Glutamatergic neuron (in vitro differentiated cells): ENCODE results near the gene NCSTN. TPM values are rescaled to one million over a fixed set of nuclear protein-coding genes. Genes with fewer than 3 reads are reported as not detected.

ENCODE experiments used
- DNase-seq: peaks from one replicate; pipeline ENCODE4 v3.0.0; 2022
- H3K27ac Mint-ChIP-seq: one replicate; pipeline ENCODE4 v1.8.0; 2020; ENCODE audit warnings: mild to moderate bottlenecking, mixed read lengths, inconsistent platforms; ENCODE audit not compliant: unreplicated experiment
- H3K27me3 Mint-ChIP-seq: one replicate; pipeline ENCODE4 v1.8.0; 2020; ENCODE audit warnings: mild to moderate bottlenecking, moderate library complexity, mixed read lengths, inconsistent platforms; ENCODE audit not compliant: unreplicated experiment
- H3K36me3 Mint-ChIP-seq: one replicate; pipeline ENCODE4 v1.8.0; 2020; ENCODE audit warnings: mild to moderate bottlenecking, mixed read lengths, inconsistent platforms; ENCODE audit not compliant: unreplicated experiment
- H3K4me1 Mint-ChIP-seq: one replicate; pipeline ENCODE4 v1.8.0; 2020; ENCODE audit warnings: mild to moderate bottlenecking, low read depth, mixed read lengths, inconsistent platforms; ENCODE audit not compliant: unreplicated experiment
- H3K4me3 Mint-ChIP-seq: one replicate; pipeline ENCODE4 v1.8.0; 2020; ENCODE audit warnings: mild to moderate bottlenecking, mixed read lengths, inconsistent platforms; ENCODE audit not compliant: unreplicated experiment
- H3K9me3 Mint-ChIP-seq: one replicate; pipeline ENCODE4 v1.8.0; 2020; ENCODE audit warnings: mild to moderate bottlenecking, moderate library complexity, mixed read lengths, inconsistent platforms; ENCODE audit not compliant: unreplicated experiment
- total RNA-seq: library from RNA; stranded (reverse); fragmentation: NEBNext Ultra II Directional; extraction: Animal tissue kit (Norgen Biotek cat#: 25700); gene quantifications from one replicate; pipeline ENCODE4 v1.2.1, GENCODE V29; 2021; ENCODE audit not compliant: unreplicated experiment
- TF ChIP-seq, protein P1 (sequence below): fragments of 200-600 bp; sonication (generic); IDR thresholded peaks from one replicate; pipeline ENCODE4 v1.5.0; 2021; ENCODE audit not compliant: partially characterized antibody, unreplicated experiment

Gene NCSTN
- total RNA-seq, 1 donor from 2014 or later = 121 TPM

DNA sequence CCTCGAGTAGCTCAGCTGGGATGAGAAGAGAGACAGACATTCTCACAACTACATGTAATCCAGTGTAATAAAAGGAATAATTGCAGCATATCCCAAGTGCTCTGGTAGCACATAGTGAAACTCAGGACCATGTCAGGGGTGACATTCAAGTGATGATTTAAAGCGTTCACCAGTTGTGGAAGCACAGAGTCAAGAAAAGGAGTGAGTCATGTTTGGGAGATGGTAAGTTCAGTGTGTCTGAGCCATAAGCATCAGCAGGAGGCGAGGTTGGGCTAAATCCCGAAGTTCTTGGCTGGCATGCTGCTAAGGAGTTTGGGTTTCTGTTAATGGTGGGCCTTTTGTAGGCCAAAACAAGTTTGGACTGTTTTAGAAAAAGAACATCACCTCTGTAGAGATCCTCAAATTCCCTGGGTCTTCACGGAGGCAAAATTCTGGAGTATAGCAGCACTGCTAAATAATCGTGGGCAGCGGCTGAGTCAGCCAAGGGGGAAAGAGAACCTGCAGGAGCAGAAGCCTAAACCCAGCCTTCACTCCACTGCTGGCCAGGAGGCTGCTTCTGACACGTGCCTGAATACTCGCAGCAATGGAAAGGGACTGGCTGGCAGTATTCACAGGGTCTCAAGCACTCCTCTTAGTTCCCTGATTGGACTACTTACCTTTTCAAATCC is 16.5 kb downstream of the NCSTN start:
- H3K36me3 Mint-ChIP-seq = peaks cover 18% of the 10 kb centered on the region
- H3K27me3 Mint-ChIP-seq = peaks cover 37% of the 10 kb centered on the region
- TF ChIP-seq, protein P1, sequence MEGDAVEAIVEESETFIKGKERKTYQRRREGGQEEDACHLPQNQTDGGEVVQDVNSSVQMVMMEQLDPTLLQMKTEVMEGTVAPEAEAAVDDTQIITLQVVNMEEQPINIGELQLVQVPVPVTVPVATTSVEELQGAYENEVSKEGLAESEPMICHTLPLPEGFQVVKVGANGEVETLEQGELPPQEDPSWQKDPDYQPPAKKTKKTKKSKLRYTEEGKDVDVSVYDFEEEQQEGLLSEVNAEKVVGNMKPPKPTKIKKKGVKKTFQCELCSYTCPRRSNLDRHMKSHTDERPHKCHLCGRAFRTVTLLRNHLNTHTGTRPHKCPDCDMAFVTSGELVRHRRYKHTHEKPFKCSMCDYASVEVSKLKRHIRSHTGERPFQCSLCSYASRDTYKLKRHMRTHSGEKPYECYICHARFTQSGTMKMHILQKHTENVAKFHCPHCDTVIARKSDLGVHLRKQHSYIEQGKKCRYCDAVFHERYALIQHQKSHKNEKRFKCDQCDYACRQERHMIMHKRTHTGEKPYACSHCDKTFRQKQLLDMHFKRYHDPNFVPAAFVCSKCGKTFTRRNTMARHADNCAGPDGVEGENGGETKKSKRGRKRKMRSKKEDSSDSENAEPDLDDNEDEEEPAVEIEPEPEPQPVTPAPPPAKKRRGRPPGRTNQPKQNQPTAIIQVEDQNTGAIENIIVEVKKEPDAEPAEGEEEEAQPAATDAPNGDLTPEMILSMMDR = no peak
- H3K4me1 Mint-ChIP-seq = peaks cover 78% of the 10 kb centered on the region
- H3K9me3 Mint-ChIP-seq = peaks cover 46% of the 10 kb centered on the region
- peak overlapping the region; percentile 62 for H3K4me3 Mint-ChIP-seq
- H3K27ac Mint-ChIP-seq = peak overlapping the region; percentile 100
- no peak for DNase-seq

DNA sequence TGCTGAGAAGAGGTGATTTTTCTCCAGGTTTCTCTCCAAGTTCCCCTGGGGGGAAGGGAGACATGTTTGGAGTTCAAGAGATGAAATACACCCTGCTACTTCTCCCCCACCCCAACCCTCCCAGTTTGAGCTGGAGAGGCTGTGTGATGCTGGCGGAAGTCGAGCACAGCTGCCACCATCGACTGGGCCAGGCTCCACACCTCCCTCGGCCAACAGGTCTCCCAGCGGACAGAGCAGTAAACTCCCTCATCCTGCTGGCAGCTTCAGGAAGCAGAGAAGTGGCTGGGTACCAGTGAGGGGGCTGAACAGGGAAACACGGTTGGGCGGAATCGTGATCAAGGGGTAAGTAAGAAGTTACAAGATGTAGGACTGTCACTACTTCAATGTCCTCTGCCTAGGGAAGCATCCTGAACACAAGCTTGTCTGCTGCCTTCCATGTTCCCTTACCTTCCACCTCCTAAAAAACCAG is 17.1 kb downstream of the NCSTN start:
- Mint-ChIP-seq H3K4me3 (peak overlapping the region; percentile 97), H3K9me3 (peaks cover 50% of the 10 kb centered on the region), H3K36me3 (peaks cover 14% of the 10 kb centered on the region), H3K27ac (peak overlapping the region; percentile 100), H3K4me1 (peaks cover 79% of the 10 kb centered on the region), H3K27me3 (peaks cover 41% of the 10 kb centered on the region)
- TF ChIP-seq, protein P1 = no peak
- no peak for DNase-seq

DNA sequence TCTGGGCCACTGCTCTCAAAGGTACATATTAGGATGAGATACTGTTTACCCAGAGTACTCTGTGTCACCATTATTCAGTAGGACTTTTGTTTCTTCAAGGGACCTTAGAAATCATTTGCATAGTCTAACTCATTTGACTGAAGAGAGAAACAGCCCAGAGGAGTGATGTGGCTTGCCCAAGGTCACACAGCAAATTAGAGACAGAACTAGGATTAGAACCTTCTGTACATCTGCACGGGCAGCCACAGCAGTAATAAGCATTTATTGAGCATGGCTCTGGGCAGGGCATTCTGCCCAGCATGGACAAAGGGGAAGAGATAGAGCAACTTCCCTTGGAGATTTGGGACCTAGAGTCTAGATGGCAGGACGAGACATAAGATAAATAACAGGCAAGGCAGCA is 18.0 kb downstream of the NCSTN start:
- Mint-ChIP-seq H3K4me1 (peaks cover 84% of the 10 kb centered on the region), H3K9me3 (peaks cover 57% of the 10 kb centered on the region)

DNA sequence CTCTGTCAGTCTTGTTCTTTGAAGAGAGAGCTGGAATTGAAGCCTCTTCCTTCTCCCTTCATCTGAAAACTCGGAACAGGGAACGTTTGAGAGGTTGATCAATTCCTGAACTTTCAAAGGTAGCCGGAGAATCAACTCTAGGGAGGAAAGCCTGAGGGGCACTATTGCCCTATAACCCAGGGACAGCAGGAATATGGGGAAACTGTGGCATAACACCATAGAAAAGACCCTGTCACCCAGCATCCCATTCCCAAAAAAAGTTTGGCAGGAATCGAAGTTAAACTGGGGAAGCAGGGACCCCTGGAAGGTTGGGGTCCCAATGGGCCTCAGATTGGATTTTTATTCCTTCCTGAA is 18.6 kb downstream of the NCSTN start:
- Mint-ChIP-seq H3K9me3 (peaks cover 58% of the 10 kb centered on the region), H3K4me1 (peaks cover 78% of the 10 kb centered on the region), H3K27me3 (peaks cover 47% of the 10 kb centered on the region), H3K27ac (peak overlapping the region; percentile 100), H3K36me3 (peaks cover 4% of the 10 kb centered on the region), H3K4me3 (peak overlapping the region; percentile 97)
- TF ChIP-seq, protein P1 = no peak
- no peak for DNase-seq

More for the DNA sequence above, 18.0 kb downstream of the NCSTN start:
- Mint-ChIP-seq H3K27ac (peak overlapping the region; percentile 100), H3K36me3 (peaks cover 10% of the 10 kb centered on the region), H3K27me3 (peaks cover 47% of the 10 kb centered on the region), H3K4me3 (peak overlapping the region; percentile 97)
- TF ChIP-seq, protein P1 = no peak
- DNase-seq = no peak

DNA sequence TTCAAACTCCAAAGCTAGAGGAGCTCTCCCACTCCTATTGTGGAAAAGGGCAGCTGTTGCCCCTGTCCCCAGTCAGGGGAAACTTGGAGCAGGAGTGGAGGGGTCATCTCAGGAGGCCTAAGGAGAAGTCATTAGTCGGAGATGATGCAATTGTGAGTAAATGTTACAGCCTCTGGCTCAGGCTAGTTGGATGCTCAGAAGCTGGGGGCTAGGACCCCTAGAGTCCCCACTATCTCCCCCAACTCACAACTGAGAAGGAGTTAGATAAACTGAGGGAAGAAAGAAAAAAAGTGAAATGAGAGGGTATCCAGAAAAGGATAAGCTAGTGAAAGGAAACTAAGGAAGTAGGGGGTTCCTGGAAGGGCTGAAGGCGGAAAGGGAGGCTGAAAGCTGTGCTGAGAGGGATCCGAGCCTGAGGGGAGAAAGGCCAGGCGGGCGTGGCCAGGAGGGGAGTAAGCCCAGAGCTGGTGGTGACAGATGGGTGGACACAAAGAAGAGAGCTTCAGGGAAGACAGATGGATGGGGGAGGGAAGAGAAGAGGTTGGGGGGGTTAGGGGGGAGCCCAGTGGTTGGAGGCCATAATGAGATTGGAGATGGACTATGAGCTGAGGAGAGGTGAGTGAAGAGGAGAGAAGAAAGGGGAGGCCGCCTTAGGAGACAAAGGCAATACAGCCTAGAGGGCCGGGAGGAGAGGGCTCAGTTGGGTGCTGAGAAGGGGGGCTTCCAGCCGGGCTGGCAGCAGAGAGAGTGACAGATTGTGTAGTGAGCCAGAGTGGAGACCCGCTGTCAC is 19.2 kb downstream of the NCSTN start:
- Mint-ChIP-seq H3K27me3 (peaks cover 52% of the 10 kb centered on the region), H3K9me3 (peaks cover 63% of the 10 kb centered on the region), H3K27ac (peak overlapping the region; percentile 100), H3K4me1 (peaks cover 73% of the 10 kb centered on the region), H3K4me3 (peak overlapping the region; percentile 97), H3K36me3 (no peaks in the 10 kb centered on the region)
- TF ChIP-seq, protein P1 = no peak
- peak; percentile 84 for DNase-seq
